ENCODE results near the gene KLHDC3. TPM values are rescaled to one million over a fixed set of nuclear protein-coding genes. Genes with fewer than 3 reads are reported as not detected.

Gene KLHDC3
- total and polyA plus RNA-seq, 2 of the 8 experiments (the other 6 are each of a cell fraction or from before 2014, with no cell fraction given) = 181 to 203 TPM

DNA sequence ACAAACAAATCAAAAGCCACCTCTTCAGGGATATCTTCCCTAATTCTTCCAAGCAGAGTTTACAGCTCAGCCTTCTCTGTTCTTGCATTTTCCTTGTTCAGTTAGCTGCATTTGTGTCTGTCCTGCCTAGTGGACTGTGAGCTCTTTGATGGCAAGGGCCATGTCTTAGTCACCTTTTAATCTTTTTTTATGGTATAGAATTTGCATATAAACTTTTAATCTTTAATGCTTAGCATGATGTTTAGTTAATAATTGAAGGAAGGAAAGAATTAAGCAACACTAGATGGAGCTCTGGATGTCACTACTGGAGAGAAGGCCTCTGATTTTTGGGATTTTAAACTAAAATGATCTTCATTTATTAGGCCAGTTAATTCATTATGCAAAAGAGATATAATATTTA lies 17.5 kb upstream of the KLHDC3 start:
- no peak overlapping the region for H3K4me3 ChIP-seq (ENCODE audit: extremely low read depth in 1 of 4, insufficient read depth in 2 of 4, low read depth in 3 of 4, low read length in 4 of 4)
- H2BK20ac ChIP-seq (ENCODE audit: low read length) = no peak overlapping the region
- peaks cover 3% of the 10 kb centered on the region; the same call in 1 of the 2 replicates for H3K79me1 ChIP-seq (ENCODE audit: low read depth, low read length)
- H3K79me2 ChIP-seq (ENCODE audit: control insufficient read depth in 1 of 2, insufficient read depth in 2 of 2, low read length in 2 of 2) = no peaks in the 10 kb centered on the region
- H2BK120ac ChIP-seq (replicated peaks; ENCODE audit: low read depth, low read length) = no peak overlapping the region
- H3K18ac ChIP-seq (ENCODE audit: extremely low read depth, low read length) = no peak overlapping the region
- no peak overlapping the region for H3K4me2 ChIP-seq (ENCODE audit: insufficient read depth in 1 of 2, low read depth in 2 of 2, low read length in 2 of 2)
- no peak overlapping the region for H3K14ac ChIP-seq (ENCODE audit: insufficient read length)
- POLR2A ChIA-PET (ENCODE audit: partially characterized antibody) = interaction anchor here (1.4 to 3.3 kb wide), 3 partner anchors 8 to 18 kb away, joined by 4 to 14 read pairs (median 5); partner anchors contain the start of genes MEA1 and PEX6
- no peak overlapping the region for H3K56ac ChIP-seq (replicated peaks; ENCODE audit: insufficient read length, low read depth, low read length)
- H3K4ac ChIP-seq (replicated peaks; ENCODE audit: insufficient read length, low read depth, low read length) = no peak overlapping the region
- H4K8ac ChIP-seq (ENCODE audit: extremely low read depth, insufficient read depth, low read length) = no peak overlapping the region
- no peaks in the 10 kb centered on the region for H3K9me3 ChIP-seq (ENCODE audit: insufficient read depth in 2 of 2, low read depth in 1 of 2, low read length in 1 of 2)
- H4K91ac ChIP-seq (replicated peaks; ENCODE audit: insufficient read length, low read length) = no peak overlapping the region
- H2AK5ac ChIP-seq (ENCODE audit: low read depth, low read length) = no peak overlapping the region
- H2BK12ac ChIP-seq (ENCODE audit: low read depth, low read length) = no peak overlapping the region
- no peaks in the 10 kb centered on the region for H3K23me2 ChIP-seq (ENCODE audit: low read depth, low read length)
- H3K4me1 ChIP-seq (replicated peaks in 1 of 4; ENCODE audit: control insufficient read depth in 3 of 4, insufficient read depth in 4 of 4, low read length in 3 of 4) = no peaks in the 10 kb centered on the region; a peak in 1 of 7 replicates
- no peak overlapping the region for H2AFZ ChIP-seq (ENCODE audit: low read length)
- peaks cover 0 to 3% (median 0%) of the 10 kb centered on the region in 4 experiments; a peak in 2 of 8 replicates for H3K36me3 ChIP-seq (ENCODE audit: control insufficient read depth in 2 of 4, insufficient read depth in 4 of 4, low read length in 3 of 4)
- H4K20me1 ChIP-seq (replicated peaks in 1 of 2; ENCODE audit: control insufficient read depth in 1 of 2, insufficient read depth in 2 of 2, low read length in 2 of 2) = peaks cover 0 to 1% of the 10 kb centered on the region in 2 experiments
- DNase-seq (ENCODE audit: low read depth in 1 of 2, low spot score in 2 of 2) (no peak), FAIRE-seq (no peak)
- no peak overlapping the region for H3K23ac ChIP-seq (ENCODE audit: insufficient read length)
- H4K5ac ChIP-seq (ENCODE audit: insufficient read length, low read depth, low read length) = no peak overlapping the region
- TF ChIP-seq ASH2L (IDR thresholded peaks at IDR 0.05; ENCODE audit: low read length) = no peak
- no peak for TF ChIP-seq EGR1 (IDR thresholded peaks at IDR 0.05; ENCODE audit: borderline replicate concordance, low read depth, low read length)
- TF ChIP-seq, protein P1, sequence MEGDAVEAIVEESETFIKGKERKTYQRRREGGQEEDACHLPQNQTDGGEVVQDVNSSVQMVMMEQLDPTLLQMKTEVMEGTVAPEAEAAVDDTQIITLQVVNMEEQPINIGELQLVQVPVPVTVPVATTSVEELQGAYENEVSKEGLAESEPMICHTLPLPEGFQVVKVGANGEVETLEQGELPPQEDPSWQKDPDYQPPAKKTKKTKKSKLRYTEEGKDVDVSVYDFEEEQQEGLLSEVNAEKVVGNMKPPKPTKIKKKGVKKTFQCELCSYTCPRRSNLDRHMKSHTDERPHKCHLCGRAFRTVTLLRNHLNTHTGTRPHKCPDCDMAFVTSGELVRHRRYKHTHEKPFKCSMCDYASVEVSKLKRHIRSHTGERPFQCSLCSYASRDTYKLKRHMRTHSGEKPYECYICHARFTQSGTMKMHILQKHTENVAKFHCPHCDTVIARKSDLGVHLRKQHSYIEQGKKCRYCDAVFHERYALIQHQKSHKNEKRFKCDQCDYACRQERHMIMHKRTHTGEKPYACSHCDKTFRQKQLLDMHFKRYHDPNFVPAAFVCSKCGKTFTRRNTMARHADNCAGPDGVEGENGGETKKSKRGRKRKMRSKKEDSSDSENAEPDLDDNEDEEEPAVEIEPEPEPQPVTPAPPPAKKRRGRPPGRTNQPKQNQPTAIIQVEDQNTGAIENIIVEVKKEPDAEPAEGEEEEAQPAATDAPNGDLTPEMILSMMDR (IDR thresholded peaks at IDR 0.05; ENCODE audit: control extremely low read depth in 1 of 3, insufficient read depth in 1 of 3, low read depth in 1 of 3, low read length in 3 of 3) = no peak
- TF ChIP-seq, protein P2, sequence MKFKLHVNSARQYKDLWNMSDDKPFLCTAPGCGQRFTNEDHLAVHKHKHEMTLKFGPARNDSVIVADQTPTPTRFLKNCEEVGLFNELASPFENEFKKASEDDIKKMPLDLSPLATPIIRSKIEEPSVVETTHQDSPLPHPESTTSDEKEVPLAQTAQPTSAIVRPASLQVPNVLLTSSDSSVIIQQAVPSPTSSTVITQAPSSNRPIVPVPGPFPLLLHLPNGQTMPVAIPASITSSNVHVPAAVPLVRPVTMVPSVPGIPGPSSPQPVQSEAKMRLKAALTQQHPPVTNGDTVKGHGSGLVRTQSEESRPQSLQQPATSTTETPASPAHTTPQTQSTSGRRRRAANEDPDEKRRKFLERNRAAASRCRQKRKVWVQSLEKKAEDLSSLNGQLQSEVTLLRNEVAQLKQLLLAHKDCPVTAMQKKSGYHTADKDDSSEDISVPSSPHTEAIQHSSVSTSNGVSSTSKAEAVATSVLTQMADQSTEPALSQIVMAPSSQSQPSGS (IDR thresholded peaks at IDR 0.05; ENCODE audit: low read length) = no peak
- TF ChIP-seq POLR2A (IDR thresholded peaks at IDR 0.05; ENCODE audit: control extremely low read depth in 1 of 2, low read depth in 2 of 2, low read length in 2 of 2) = no peak
- H3K27ac ChIP-seq (ENCODE audit: low read depth, low read length) = no peak overlapping the region
- H3K9ac ChIP-seq (replicated peaks in 1 of 4; ENCODE audit: extremely low read depth in 1 of 4, low read depth in 3 of 4, low read length in 3 of 4) = no peak overlapping the region
- H2BK5ac ChIP-seq (ENCODE audit: low read depth, low read length) = no peak overlapping the region
- CTCF ChIA-PET (ENCODE audit: partially characterized antibody) = interaction anchor here (0.6 to 5.6 kb wide), 14 partner anchors 10 to 1127 kb away, joined by 3 to 30 read pairs (median 4); partner anchors contain the start of gene PPP2R5D
- H2BK15ac ChIP-seq (ENCODE audit: low read length) = no peak overlapping the region
- H3K27me3 ChIP-seq (replicated peaks in 1 of 4; ENCODE audit: control insufficient read depth in 3 of 4, extremely low read depth in 1 of 4, insufficient read depth in 3 of 4, low read length in 3 of 4) = no peaks in the 10 kb centered on the region

Measured in H1 (cell line).